Effector memory CD4-positive, alpha-beta T cell (primary cell): ENCODE data around the gene HIPK3.

ENCODE experiments used
- DNase-seq, 3 donors: peaks; one replicate each; pipeline ENCODE4 v3.0.0-alpha.2; 2020
- H3K27ac ChIP-seq: 2 replicates; pipeline ENCODE4 v1.7.0; 2013; ENCODE audit warnings: mild to moderate bottlenecking, low read length, moderate library complexity; ENCODE audit not compliant: insufficient read depth, poor library complexity, severe bottlenecking
- H3K27me3 ChIP-seq: replicated peaks from 2 replicates; pipeline ENCODE4 v1.7.0; 2013; ENCODE audit warnings: mild to moderate bottlenecking, low read length; ENCODE audit not compliant: insufficient read depth, control insufficient read depth, poor library complexity, severe bottlenecking
- H3K36me3 ChIP-seq: 2 replicates; pipeline ENCODE4 v1.7.0; 2013; ENCODE audit warnings: mild to moderate bottlenecking, low read length, moderate library complexity; ENCODE audit not compliant: control insufficient read depth, insufficient read depth
- H3K4me1 ChIP-seq: 2 replicates; pipeline ENCODE4 v1.7.0; 2013; ENCODE audit warnings: low read length, mild to moderate bottlenecking; ENCODE audit not compliant: control insufficient read depth, insufficient read depth, poor library complexity, severe bottlenecking
- H3K4me3 ChIP-seq: 2 replicates; pipeline ENCODE4 v1.7.0; 2013; ENCODE audit warnings: low read length, low read depth, mild to moderate bottlenecking; ENCODE audit not compliant: insufficient read depth, poor library complexity, severe bottlenecking
- H3K9me3 ChIP-seq: 2 replicates; pipeline ENCODE4 v1.7.0; 2013; ENCODE audit warnings: mild to moderate bottlenecking, low read length, moderate library complexity; ENCODE audit not compliant: control insufficient read depth

Gene HIPK3

DNA sequence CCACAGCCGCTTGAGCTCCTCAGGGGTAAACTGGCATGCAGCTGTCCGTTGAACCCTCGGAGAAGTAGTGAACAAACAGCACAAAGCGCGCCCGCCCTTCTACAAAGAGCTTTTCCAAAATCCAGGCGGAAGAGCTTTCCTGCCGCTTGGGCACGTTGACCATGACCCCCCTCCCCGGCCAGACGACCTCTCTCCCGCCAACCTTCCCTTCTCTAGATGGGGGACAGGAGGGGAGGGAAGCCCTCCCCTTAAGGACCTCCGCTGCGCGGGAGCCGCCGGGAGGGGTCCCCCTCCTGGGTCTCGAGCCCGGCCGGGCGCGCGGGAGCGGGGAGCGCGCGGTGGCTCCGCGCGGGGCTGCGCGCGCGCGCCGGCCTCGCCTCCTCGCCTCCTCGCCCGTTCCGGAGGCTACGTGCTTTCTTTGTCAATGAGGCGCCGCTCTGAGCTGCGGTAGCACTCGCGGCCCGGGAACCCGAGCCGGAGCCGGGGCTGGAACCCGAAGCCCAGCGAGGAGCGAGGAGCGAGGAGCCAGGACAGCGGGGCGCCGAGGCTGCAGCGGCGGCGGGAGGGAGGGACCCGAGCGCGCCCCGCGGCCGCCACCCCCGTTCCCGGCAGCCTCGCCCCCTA, 118.6 kb downstream of the HIPK3 start, which contains the start of gene KIAA1549L:
KIAA1549L (plus strand) TSS at position 421 of the 624 bp plus-strand sequence.
- Histone ChIP-seq H3K9me3 (no peaks in the 10 kb centered on the region), H3K4me1 (no peaks in the 10 kb centered on the region), H3K27me3 (peaks cover 5% of the 10 kb centered on the region), H3K27ac (no peak within 1 kb of the TSS), H3K36me3 (no peaks in the 10 kb centered on the region), H3K4me3 (no peak within 1 kb of the TSS)
- no peak for DNase-seq

DNA sequence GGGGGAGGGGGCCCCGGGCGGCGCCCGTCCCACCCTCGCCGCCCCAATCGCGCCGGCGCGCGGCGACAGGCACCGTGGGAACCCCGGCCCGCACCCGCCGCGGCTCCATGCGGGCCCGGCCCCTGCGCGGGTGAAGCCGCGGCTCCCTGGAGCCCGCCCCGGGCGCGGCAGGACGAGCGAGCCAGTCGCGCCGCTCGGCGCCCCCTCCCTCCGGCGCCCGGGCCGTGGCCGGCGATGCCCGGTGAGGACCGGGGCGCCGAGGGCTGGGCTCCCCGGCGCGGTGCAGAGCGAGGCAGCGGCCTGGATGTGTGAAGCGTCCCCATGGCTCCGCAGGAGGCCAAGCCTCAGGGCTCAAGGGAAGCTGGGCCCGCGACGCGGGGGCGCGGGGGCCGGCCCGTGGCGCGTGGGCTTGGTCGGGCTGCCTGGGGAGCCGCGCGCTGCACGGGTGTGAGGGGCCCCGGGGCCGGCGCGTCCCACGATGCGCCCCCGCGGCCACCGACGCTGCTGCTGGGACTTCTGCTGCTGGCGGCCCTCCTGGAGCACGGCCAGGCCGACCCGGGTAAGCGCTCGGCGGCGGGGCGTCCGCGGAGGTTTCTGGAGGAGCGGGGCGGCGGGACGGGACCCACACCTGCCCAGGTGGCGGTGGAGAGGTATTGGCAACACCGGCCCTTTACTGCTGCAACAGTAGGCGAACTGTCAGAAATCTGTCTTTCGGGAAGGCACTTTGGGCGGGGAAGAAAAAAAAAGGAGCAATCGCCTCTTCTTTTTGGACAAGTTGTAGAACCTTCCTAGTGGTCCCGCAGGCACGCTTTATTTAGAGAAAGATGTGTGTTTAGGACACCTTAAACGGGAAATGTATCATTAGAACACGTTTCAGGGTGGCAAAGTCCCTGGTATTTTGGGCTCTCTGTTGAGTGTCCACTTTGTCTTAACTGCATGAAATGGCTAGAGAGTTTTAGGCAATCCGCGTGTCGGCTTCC, 119.4 kb downstream of the HIPK3 start:
- H3K4me1 ChIP-seq: no peaks in the 10 kb centered on the region
- H3K27ac ChIP-seq: no peak overlapping the region
- DNase-seq: no peak
- peaks cover 5% of the 10 kb centered on the region for H3K27me3 ChIP-seq
- no peaks in the 10 kb centered on the region for H3K9me3 ChIP-seq
- no peaks in the 10 kb centered on the region for H3K36me3 ChIP-seq
- no peak overlapping the region for H3K4me3 ChIP-seq

DNA sequence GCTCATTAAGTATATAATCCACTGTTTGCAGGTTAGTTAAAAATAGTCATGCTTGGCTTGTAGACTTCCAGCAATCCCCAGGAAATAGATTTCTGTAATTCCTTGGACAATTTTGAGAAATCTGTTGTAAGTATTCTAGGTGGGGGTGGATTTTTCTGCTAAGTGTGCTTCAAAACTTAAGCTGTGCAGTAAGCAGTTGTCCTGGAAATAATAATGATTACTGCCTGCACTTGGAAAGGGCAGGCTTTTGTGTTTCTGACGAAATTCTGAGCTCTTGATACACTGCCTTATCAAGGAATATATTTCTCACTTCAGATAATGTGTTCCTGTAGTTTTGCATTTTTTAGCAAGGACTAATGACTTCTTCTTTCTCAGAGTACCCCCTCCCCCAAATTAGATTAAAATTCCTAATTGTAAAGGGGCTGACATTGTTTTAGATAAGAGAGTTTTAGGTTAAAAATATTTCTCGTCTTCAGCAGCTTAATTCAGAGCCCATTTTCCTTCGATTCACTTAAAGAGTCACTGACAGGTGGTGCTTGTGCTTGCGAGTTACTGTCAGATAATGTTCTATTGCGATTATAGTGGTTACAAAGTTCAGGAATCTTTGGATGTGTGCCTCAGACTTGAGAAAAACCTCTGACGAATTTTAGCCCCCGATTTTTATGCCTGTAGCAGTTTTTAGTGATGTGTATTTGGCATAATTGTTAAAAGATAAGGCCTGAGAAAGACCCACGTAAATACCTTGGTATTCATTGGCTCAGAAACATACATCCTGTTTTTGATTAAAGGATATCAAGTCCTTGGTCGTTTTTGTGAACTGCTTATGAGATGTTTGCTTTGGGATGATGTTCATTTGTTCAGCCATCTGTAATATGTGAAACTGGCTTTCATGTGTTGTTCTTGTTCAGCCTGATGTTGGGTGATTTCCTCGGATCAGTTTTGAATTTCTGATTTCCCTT, 120.5 kb downstream of the HIPK3 start:
- DNase-seq: no peak
- H3K9me3 ChIP-seq: no peaks in the 10 kb centered on the region
- no peak overlapping the region for H3K4me3 ChIP-seq
- peaks cover 5% of the 10 kb centered on the region for H3K27me3 ChIP-seq
- H3K4me1 ChIP-seq: no peaks in the 10 kb centered on the region
- H3K36me3 ChIP-seq: no peaks in the 10 kb centered on the region
- no peak overlapping the region for H3K27ac ChIP-seq

DNA sequence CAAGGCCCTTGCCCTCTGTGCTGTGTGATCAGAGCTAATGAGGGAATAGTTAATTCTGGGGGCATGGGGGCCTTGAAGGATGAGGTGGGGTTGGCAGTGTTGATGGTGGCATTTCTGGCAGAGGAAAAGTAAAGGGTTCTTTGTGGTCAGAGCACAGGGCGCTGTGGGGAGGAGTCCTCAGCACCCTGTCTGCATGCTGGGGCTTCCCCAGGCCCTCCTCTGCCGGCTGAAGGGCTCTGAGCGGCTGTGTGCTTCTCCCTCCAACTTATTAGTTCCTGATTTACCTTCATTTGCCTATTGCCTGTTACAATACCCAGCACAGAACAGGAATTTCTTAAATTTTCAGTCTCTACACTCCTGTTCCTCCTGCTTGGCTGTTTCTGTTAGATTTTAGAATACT, 122.8 kb downstream of the HIPK3 start:
- Histone ChIP-seq H3K4me1 (no peaks in the 10 kb centered on the region), H3K27ac (no peak overlapping the region), H3K4me3 (no peak overlapping the region), H3K9me3 (no peaks in the 10 kb centered on the region), H3K36me3 (no peaks in the 10 kb centered on the region), H3K27me3 (peaks cover 5% of the 10 kb centered on the region)
- no peak for DNase-seq

DNA sequence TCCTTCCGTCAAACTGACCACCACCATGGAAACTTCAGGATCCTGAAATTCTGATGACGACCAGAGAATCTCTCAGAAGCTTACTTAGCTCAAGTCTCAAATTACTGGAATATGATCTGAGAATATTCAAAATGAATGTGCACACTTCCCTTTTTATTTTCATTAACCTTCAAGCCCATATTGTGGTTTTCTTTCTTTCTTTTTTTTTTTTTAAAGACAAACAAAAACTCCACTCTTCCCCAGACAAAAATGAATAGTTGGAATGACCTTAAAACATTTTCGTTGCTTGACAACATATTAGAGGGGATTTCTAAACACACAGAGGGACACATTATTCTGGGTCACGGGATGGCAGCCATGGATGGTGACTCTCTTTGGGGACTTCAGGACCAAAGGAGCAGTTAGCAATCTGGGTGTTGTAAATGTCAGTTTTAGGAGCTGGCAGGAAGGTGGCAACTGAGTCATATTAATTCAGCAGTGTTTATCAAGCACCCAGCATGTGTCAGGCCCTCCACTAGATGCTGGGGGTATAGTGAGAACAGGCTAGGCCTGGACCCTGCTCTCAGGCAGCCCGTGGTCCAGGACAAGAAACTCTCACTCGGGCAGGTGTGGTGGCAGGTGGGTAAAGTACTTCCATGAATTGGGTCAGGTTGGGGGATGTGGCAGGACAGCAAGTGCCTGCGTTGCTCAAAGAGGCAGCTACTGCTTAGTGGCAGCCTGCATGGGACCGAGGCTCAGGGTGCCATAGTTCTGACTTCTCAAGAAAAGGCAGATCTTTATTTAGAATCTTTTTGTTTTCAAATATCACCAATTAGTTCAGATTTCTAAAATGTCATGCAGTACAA, 126.1 kb downstream of the HIPK3 start:
- Histone ChIP-seq H3K4me3 (no peak overlapping the region), H3K4me1 (no peaks in the 10 kb centered on the region), H3K27me3 (no peaks in the 10 kb centered on the region), H3K27ac (no peak overlapping the region), H3K36me3 (no peaks in the 10 kb centered on the region), H3K9me3 (no peaks in the 10 kb centered on the region)
- no peak for DNase-seq

DNA sequence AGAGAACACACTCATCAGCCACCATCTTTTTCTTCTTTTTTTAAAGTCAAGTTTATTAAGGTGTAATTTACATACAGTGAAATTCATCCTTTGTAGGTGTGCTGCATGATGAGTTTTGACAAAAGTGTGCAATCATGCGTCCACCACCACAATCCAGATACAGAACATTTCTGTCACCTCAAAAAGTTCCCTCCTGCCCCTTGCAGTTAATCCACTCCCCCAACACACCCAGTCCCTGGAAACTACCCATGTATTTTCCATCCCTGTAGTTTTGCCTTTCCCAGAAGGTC, 126.7 kb downstream of the HIPK3 start:
- Histone ChIP-seq H3K27ac (no peak overlapping the region), H3K9me3 (no peaks in the 10 kb centered on the region), H3K36me3 (no peaks in the 10 kb centered on the region), H3K4me3 (no peak overlapping the region), H3K27me3 (no peaks in the 10 kb centered on the region), H3K4me1 (no peaks in the 10 kb centered on the region)
- no peak for DNase-seq

- no peaks in the 10 kb centered on the region for H3K36me3 ChIP-seq
- no peaks in the 10 kb centered on the region for H3K9me3 ChIP-seq
- no peak overlapping the region for H3K4me3 ChIP-seq
- H3K27me3 ChIP-seq: no peaks in the 10 kb centered on the region
- H3K4me1 ChIP-seq: no peaks in the 10 kb centered on the region
- no peak overlapping the region for H3K27ac ChIP-seq
- no peak for DNase-seq
Observed at GRCh38 chr11:33384220-33384619, 127.0 kb downstream of the HIPK3 start.

- DNase-seq: no peak
Observed at GRCh38 chr11:33387581-33387980, 130.4 kb downstream of the HIPK3 start.

DNA sequence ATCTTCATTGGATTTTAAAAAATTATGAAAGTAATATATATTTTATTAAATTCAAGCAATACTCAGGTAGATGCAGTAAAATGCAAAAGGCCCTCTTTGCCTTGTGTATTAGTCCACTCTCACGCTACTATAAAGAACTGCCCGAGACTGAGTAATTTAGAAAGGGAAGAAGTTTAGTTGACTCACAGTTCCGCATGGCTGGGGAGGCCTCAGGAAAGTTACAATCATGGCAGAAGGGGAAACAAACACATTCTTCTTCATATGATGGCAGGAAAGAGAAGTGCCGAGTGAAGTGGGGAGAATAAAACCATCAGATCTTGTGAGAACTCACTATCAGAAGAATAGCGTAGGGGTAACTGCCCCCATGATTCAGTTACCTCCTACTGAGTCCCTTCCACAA, 130.8 kb downstream of the HIPK3 start:
- no peak for DNase-seq
- H3K4me1 ChIP-seq: no peaks in the 10 kb centered on the region
- H3K27ac ChIP-seq: no peak overlapping the region
- no peaks in the 10 kb centered on the region for H3K36me3 ChIP-seq
- H3K4me3 ChIP-seq: no peak overlapping the region
- no peaks in the 10 kb centered on the region for H3K27me3 ChIP-seq
- H3K9me3 ChIP-seq: no peaks in the 10 kb centered on the region

More at GRCh38 chr11:33387581-33387980, 130.4 kb downstream of the HIPK3 start:
- H3K36me3 ChIP-seq: no peaks in the 10 kb centered on the region
- H3K4me1 ChIP-seq: no peaks in the 10 kb centered on the region
- no peak overlapping the region for H3K4me3 ChIP-seq
- no peaks in the 10 kb centered on the region for H3K9me3 ChIP-seq
- H3K27me3 ChIP-seq: no peaks in the 10 kb centered on the region
- no peak overlapping the region for H3K27ac ChIP-seq
